Measurements from ENCODE around the gene KCNJ4. TPM values are rescaled to one million over a fixed set of nuclear protein-coding genes. Genes with fewer than 3 reads are reported as not detected.

Gene KCNJ4
- total RNA-seq, 4 donors from 2014 or later: not detected

DNA sequence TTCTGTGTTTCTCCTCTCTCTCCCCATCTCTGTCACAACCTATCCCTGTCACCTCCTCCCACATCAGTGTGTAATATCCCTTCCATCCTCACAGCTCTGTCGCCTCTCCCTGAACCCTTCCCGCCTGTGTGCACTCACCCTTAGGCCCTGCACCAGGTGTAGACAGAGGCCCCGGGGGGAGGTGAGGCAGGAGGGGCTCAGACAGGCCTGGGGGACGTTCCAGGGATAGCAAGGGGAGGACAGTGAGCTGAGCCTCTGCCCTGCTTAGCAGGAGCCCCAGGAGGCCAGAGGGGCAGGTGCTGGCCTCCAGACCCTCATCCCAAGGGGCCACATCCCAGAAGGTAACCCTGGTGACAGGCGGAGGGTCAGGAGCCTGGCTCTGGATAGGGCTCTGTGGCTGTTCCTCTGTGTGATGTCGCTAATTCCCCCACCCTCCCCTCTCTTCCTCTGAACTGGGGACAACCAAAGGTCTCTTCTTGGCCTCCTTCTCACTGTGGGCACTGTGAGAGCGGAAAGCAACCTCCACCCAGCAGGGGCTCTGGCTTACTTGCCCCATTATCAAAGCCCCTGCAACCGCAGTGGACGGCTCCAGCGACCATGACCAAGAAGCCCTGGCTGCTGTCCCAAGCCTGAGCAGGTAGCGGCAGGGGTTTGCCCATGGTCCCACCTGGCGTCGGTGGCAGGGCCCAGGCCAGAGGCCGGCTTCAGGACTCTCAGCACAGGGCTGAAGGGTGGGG is 35.7 kb downstream of the KCNJ4 start:
- TF ChIP-seq, protein P1, sequence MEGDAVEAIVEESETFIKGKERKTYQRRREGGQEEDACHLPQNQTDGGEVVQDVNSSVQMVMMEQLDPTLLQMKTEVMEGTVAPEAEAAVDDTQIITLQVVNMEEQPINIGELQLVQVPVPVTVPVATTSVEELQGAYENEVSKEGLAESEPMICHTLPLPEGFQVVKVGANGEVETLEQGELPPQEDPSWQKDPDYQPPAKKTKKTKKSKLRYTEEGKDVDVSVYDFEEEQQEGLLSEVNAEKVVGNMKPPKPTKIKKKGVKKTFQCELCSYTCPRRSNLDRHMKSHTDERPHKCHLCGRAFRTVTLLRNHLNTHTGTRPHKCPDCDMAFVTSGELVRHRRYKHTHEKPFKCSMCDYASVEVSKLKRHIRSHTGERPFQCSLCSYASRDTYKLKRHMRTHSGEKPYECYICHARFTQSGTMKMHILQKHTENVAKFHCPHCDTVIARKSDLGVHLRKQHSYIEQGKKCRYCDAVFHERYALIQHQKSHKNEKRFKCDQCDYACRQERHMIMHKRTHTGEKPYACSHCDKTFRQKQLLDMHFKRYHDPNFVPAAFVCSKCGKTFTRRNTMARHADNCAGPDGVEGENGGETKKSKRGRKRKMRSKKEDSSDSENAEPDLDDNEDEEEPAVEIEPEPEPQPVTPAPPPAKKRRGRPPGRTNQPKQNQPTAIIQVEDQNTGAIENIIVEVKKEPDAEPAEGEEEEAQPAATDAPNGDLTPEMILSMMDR (IDR thresholded peaks at IDR 0.05; ENCODE audit: low read depth): no peak

DNA sequence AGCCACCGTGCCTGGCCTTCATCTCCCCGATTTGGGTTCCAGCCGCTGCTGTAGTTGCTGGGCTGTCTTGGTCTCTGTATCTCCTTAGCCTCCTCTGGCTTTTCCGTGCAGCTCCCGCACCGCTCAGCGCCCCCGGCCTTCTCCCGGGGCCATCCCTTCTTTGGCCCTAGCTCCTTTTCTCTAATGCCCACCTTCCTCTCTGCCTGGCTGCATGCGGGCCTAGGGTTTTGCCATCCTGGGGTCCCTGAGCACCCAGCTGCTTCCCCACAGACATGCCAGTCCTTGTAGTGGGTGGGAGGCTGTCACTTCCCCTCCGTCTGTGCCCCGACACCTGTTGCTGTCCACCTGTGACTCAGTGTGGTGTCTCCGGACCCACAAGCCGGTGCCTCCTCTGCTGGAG is 36.4 kb downstream of the KCNJ4 start:
- TF ChIP-seq, protein P1 (IDR thresholded peaks at IDR 0.05; ENCODE audit: low read depth): no peak

DNA sequence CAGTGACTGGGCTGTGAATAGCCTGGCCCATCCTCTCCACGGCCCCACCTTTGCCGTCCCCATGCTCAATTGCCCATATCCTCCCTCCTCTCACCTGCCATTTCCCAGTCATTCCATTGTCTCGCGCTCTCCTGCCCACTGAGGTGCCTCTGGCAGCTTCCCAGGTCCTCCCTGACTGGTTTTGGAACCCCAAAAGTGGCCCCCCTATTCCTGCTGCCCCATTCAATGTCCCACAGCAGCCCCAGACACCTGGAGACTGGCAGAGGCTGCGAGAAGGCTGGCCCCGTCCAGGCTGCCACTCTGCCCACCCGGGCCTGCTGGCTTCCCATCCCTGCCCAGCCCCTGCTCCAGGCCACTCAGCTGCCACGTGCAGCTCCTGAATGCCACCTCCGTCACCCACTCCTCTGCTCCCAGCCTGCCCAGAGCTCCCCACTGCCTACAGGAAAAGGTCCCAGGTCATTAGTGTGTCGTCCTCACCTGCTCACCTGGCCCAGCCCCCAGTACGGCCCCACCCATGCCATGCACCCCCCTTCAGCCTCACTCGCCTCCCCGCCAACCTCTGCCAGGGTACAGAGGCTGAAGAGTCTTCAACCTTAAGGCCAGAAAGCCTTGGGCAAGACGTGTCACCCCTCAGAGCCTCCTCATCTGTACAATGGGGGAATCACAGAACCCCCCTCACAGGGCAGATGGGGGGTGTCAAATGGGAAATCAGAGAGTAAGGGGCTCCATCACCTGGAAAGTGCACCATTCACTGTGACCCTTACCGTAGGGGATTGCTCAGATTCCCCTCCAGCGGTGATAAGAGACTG is 37.5 kb downstream of the KCNJ4 start:
- TF ChIP-seq, protein P1 (IDR thresholded peaks at IDR 0.05; ENCODE audit: low read depth): no peak

DNA sequence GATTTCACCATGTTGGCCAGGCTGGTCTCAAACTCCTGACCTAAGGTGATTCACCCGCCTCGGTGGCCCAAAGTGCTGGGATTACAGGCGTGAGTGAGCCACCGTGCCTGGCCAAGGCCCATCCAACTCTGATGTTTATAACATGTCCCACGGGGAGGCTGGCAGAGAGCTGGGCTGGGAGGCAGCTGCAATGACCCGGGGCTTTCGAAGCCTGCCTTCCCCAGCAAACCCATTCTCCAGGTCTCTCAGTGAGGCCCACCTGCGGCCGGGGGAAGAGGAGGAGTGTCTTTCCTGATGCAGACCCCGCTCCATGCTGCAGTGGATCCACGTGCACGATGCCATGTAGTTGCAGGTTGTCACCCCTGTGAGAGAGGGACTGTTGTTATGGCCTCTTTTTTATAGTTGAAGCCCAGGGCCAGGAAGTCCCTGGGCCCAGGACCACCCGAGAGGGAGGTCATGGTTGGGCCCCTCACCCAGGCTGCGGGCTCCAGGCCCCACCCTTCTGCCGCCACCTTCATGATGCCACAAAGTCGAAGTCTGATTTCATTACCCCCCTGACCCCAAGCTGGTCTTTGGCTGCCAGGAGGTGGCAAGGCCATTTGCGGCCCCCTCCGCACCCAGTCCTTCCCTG is 38.3 kb downstream of the KCNJ4 start:
- TF ChIP-seq, protein P1 (IDR thresholded peaks at IDR 0.05; ENCODE audit: low read depth): no peak

DNA sequence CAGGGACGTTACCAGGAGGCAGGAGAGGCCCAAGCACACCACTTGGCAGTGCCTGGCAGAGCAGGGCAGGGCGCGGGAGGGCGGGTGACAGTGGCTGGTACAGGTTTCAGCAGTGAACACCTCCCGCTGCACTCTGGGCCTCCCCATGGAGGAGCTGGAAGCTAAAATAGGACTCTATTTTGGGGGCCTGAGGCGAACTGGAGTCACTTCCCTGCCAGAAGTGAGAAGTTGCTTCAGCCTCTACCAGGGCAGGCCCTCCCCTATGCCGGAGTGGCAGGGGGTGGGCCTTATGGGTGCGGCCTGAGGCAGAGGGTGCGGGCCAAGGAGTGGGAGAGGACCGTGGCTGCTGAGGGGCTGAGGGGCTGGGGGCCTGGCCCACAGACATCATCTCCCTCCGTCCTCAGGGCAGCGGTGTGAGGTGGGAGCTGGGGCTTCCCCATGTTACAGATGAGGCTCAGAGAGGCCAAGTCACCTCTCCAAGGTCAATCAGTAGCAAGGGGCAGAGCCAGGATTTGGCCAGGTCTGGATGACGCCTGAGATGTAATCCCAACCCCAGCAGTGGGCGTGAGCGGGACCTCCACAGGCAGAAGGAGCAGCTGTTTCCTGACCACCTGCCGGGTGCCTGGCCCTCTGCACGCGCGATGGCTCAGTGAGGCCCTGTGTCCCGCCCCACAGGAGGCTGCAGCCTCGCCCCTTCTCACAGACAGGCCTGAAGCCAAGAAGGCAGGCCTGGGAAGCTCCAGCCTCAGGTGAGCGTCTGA is 39.3 kb downstream of the KCNJ4 start:
- TF ChIP-seq, protein P1 (IDR thresholded peaks at IDR 0.05; ENCODE audit: low read depth): no peak

DNA sequence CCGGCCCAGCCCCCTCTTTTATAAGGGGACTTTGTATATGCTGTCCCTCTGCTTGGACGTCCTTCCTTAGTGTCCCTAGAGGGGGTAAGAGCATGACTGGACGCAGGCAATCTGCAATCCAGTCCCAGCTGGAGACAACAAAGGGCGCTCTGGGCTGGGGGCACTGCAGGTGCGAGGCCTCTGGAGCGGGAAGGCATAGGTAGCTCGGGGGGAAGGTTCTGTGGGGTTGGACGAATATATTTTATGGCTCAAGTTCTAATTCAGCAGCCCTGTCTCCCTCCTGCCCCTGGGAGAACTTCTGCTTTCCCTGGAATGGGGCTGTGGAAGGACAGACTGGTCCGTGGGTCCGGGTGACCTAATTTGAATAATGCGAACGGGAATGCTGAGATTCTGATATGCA is 40.0 kb downstream of the KCNJ4 start:
- TF ChIP-seq, protein P1 (IDR thresholded peaks at IDR 0.05; ENCODE audit: low read depth): no peak
